Measurements from ENCODE around the gene RAB18. TPM values are rescaled to one million over a fixed set of nuclear protein-coding genes. Genes with fewer than 3 reads are reported as not detected.

The RAB18 gene
- total and polyA plus RNA-seq, 9 of the 15 experiments (the other 6 are each of a cell fraction or from before 2014, with no cell fraction given), result 10.5 to 46.3 (median 32.5) TPM

DNA sequence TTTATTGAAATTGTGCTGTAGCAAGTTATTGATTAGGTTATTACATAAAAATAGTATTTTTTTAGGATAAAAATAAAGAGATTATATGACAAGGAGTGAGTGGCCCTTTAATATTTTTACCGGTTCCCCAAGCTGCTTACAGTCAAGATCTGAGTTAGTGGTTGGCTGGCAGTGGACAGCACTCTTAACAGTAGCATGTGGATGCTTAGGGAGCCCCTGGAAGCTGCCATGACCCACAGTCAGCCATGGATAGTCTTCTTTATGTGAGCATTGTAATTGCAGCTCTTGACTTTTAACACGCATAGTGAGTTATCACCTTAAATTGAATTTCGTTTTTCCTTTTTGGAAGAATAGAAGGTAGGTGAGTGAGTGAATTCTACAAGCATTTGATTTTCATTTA is 22.1 kb downstream of the RAB18 start (continued):
- TF ChIP-seq, protein P1, sequence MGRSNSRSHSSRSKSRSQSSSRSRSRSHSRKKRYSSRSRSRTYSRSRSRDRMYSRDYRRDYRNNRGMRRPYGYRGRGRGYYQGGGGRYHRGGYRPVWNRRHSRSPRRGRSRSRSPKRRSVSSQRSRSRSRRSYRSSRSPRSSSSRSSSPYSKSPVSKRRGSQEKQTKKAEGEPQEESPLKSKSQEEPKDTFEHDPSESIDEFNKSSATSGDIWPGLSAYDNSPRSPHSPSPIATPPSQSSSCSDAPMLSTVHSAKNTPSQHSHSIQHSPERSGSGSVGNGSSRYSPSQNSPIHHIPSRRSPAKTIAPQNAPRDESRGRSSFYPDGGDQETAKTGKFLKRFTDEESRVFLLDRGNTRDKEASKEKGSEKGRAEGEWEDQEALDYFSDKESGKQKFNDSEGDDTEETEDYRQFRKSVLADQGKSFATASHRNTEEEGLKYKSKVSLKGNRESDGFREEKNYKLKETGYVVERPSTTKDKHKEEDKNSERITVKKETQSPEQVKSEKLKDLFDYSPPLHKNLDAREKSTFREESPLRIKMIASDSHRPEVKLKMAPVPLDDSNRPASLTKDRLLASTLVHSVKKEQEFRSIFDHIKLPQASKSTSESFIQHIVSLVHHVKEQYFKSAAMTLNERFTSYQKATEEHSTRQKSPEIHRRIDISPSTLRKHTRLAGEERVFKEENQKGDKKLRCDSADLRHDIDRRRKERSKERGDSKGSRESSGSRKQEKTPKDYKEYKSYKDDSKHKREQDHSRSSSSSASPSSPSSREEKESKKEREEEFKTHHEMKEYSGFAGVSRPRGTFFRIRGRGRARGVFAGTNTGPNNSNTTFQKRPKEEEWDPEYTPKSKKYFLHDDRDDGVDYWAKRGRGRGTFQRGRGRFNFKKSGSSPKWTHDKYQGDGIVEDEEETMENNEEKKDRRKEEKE (IDR thresholded peaks at IDR 0.05; ENCODE audit: borderline replicate concordance in 1 of 2, control insufficient read depth in 1 of 2, low read depth in 2 of 2, low read length in 1 of 2), result no peak
- TF ChIP-seq PYGO2 (tag; IDR thresholded peaks at IDR 0.05) (no peak), E2F5 (CRISPR knock-in tag; IDR thresholded peaks at IDR 0.05) (no peak), ZNF766 (CRISPR knock-in tag; conservative IDR thresholded peaks at IDR 0.05) (0 out of 2 replicates have a peak, but pooled peaks have one; percentile 1), SMAD4 (CRISPR knock-in tag; conservative IDR thresholded peaks at IDR 0.05) (no peak)

Data from K562 (cell line).